HepG2 (cell line): ENCODE measurements around the gene TPH1. TPM values are rescaled to one million over a fixed set of nuclear protein-coding genes. Genes with fewer than 3 reads are reported as not detected.

Experiments used
- BHLHE40 ChIP-seq: IDR thresholded peaks from 2 replicates; pipeline ENCODE4 v1.6.1; 2011; ENCODE audit warnings: low read length, improper control_type of control experiment
- HDAC1 ChIP-seq: sonication (generic); formaldehyde crosslinking; IDR thresholded peaks from 2 replicates; pipeline ENCODE4 v1.5.1; 2020; ENCODE audit warnings: mild to moderate bottlenecking, missing genetic modification reagents
- HNF4A ChIP-seq: sonication (generic); formaldehyde crosslinking; IDR thresholded peaks from 2 replicates; pipeline ENCODE4 v1.4.0; 2020; ENCODE audit warnings: missing genetic modification reagents
- IKZF4 ChIP-seq: sonication (generic); formaldehyde crosslinking; IDR thresholded peaks from 2 replicates; pipeline ENCODE4 v1.5.1; 2020; ENCODE audit warnings: borderline replicate concordance, mild to moderate bottlenecking, low read depth, missing genetic modification reagents; ENCODE audit errors: not compliant biosample characterization
- ISL2 ChIP-seq: sonication (generic); formaldehyde crosslinking; IDR thresholded peaks from 2 replicates; pipeline ENCODE4 v1.5.0; 2020; ENCODE audit warnings: missing genetic modification reagents
- MIXL1 ChIP-seq: IDR thresholded peaks from 2 replicates; pipeline ENCODE4 v1.6.1; 2016
- NFE2L1 ChIP-seq: sonication (generic); formaldehyde crosslinking; IDR thresholded peaks from 2 replicates; pipeline ENCODE4 v1.4.0; 2020; ENCODE audit warnings: missing genetic modification reagents, mild to moderate bottlenecking, borderline replicate concordance
- PHF21A ChIP-seq: sonication (generic); formaldehyde crosslinking; IDR thresholded peaks from 2 replicates; pipeline ENCODE4 v1.5.0; 2020; ENCODE audit warnings: mild to moderate bottlenecking, missing genetic modification reagents
- PHF5A ChIP-seq: IDR thresholded peaks from one replicate; pipeline ENCODE4 v1.6.1; 2018; ENCODE audit warnings: low read depth, missing genetic modification reagents; ENCODE audit not compliant: unreplicated experiment
- RNF2 ChIP-seq: fragments of 450-650 bp; conservative IDR thresholded peaks from 2 replicates; pipeline ENCODE4 v1.6.1; 2016; ENCODE audit warnings: low read depth
- SALL1 ChIP-seq: sonication (generic); formaldehyde crosslinking; IDR thresholded peaks from 2 replicates; pipeline ENCODE4 v1.8.0; 2022; ENCODE audit warnings: mild to moderate bottlenecking, missing genetic modification reagents
- ZMYM2 ChIP-seq: sonication (generic); formaldehyde crosslinking; IDR thresholded peaks from 2 replicates; pipeline ENCODE4 v1.8.0; 2022; ENCODE audit warnings: mild to moderate bottlenecking, missing genetic modification reagents
- ZNF264 ChIP-seq: sonication (generic); formaldehyde crosslinking; IDR thresholded peaks from 2 replicates; pipeline ENCODE4 v1.4.0; 2020; ENCODE audit warnings: missing genetic modification reagents
- ZNF317 ChIP-seq: sonication (generic); formaldehyde crosslinking; IDR thresholded peaks from 2 replicates; pipeline ENCODE4 v1.5.0; 2020; ENCODE audit warnings: mild to moderate bottlenecking, missing genetic modification reagents
- ZNF605 ChIP-seq: sonication (generic); formaldehyde crosslinking; IDR thresholded peaks from 2 replicates; pipeline ENCODE4 v1.8.0; 2022; ENCODE audit warnings: mild to moderate bottlenecking, missing genetic modification reagents
- ZNF761 ChIP-seq: sonication (generic); formaldehyde crosslinking; conservative IDR thresholded peaks from 2 replicates; pipeline ENCODE4 v1.4.0; 2020; ENCODE audit warnings: mild to moderate bottlenecking, missing genetic modification reagents
- polyA plus RNA-seq, 8 experiments: library from polyadenylated mRNA; depleted of rRNA in 3 of 8; stranded (reverse) in 7 of 8; unstranded in 1 of 8; fragments of >200 nt; fragmentation: Illumina TruSeq in 4 of 8; extraction: Trizol in 4 of 8; gene quantifications; 2 replicates each; pipeline versions ENCODE4 v1.2.1 to v1.2.3, GENCODE V29; 2011 to 2016; ENCODE audit warnings: low read depth in 4 of 8, missing spikeins in 1 of 8, mixed read lengths in 1 of 8; ENCODE audit not compliant: insufficient read depth in 1 of 8
- total RNA-seq, 5 experiments: library from RNA; depleted of rRNA; stranded (reverse); fragments of >200 nt; fragmentation: Illumina TruSeq; extraction: Trizol; gene quantifications; 2 replicates each; pipeline ENCODE4 v1.2.3, GENCODE V29; 2016; ENCODE audit warnings: low read depth in 1 of 5
- TF ChIP-seq, protein P1 (sequence below): sonication (generic); formaldehyde crosslinking; IDR thresholded peaks from 2 replicates; pipeline ENCODE4 v1.5.0; 2020; ENCODE audit warnings: mild to moderate bottlenecking, low read depth, missing genetic modification reagents, borderline replicate concordance
- TF ChIP-seq, protein P2 (sequence below): sonication (generic); formaldehyde crosslinking; IDR thresholded peaks from 2 replicates; pipeline ENCODE4 v1.4.0; 2020; ENCODE audit warnings: missing genetic modification reagents
- TF ChIP-seq, protein P3 (sequence below): sonication (generic); formaldehyde crosslinking; IDR thresholded peaks from 2 replicates; pipeline ENCODE4 v1.4.0; 2020; ENCODE audit warnings: missing genetic modification reagents
- TF ChIP-seq, protein P4 (sequence below): fragments of 450-650 bp; IDR thresholded peaks from 2 replicates; pipeline ENCODE4 v1.6.1; 2016
- TF ChIP-seq, protein P5 (sequence below), 2 experiments: sonication (generic) in 1 of 2; formaldehyde crosslinking in 1 of 2; IDR thresholded peaks; 2 replicates each; pipeline versions ENCODE4 v1.6.1 to v1.9.0; 2014 to 2022; ENCODE audit warnings: antibody characterized with exemption in 1 of 2, borderline replicate concordance in 1 of 2, inconsistent platforms in 1 of 2, low read depth in 1 of 2, missing genetic modification reagents in 1 of 2

Gene TPH1
- total and polyA plus RNA-seq, 2 of the 13 experiments (the other 11 are each of a cell fraction or from before 2014, with no cell fraction given) = 0.26 to 0.53 TPM

DNA sequence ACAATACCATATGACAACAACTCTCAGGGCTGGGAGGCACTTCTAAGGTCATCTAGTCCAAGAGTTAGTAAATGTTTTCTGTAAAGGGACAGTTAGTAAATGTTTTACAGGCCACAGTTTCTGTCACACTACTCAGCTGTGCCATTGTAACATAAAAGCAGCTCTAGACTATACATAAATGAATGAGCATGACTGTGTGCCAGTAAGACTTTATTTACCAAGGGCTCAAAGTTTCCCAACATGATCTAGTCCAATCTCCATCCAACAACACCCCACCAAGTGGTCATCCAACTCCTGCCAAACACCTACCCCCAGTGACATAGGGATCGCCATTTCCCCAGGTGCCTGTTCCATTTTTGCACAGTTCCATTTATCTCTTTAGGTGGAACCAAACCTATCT is 45.3 kb downstream of the TPH1 start (continued):
- TF ChIP-seq PHF5A (no peak), IKZF4 (CRISPR knock-in tag) (no peak), ZMYM2 (CRISPR knock-in tag) (peak; percentile 56; the same call in 1 of the 2 replicates), BHLHE40 (peak; percentile 33; the same call in 1 of the 2 replicates), ZNF317 (CRISPR knock-in tag) (peak; percentile 78), PHF21A (CRISPR knock-in tag) (peak; percentile 61), NFE2L1 (CRISPR knock-in tag) (no peak), MIXL1 (CRISPR knock-in tag) (0 out of 2 replicates have a peak, but pooled peaks have one; percentile 42), ZNF264 (0 out of 2 replicates have a peak, but pooled peaks have one; percentile 59), HDAC1 (peak; percentile 33; the same call in 1 of the 2 replicates), RNF2 (no peak), ZNF761 (CRISPR knock-in tag) (no peak), ISL2 (peak; percentile 61; the same call in 1 of the 2 replicates), SALL1 (peak; percentile 79), ZNF605 (peak; percentile 79), HNF4A (CRISPR knock-in tag) (peak; percentile 82)
- TF ChIP-seq, protein P1, sequence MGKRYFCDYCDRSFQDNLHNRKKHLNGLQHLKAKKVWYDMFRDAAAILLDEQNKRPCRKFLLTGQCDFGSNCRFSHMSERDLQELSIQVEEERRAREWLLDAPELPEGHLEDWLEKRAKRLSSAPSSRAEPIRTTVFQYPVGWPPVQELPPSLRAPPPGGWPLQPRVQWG (CRISPR knock-in tag) = no peak
- TF ChIP-seq, protein P2, sequence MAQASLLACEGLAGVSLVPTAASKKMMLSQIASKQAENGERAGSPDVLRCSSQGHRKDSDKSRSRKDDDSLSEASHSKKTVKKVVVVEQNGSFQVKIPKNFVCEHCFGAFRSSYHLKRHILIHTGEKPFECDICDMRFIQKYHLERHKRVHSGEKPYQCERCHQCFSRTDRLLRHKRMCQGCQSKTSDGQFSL (CRISPR knock-in tag) = no peak
- TF ChIP-seq, protein P3, sequence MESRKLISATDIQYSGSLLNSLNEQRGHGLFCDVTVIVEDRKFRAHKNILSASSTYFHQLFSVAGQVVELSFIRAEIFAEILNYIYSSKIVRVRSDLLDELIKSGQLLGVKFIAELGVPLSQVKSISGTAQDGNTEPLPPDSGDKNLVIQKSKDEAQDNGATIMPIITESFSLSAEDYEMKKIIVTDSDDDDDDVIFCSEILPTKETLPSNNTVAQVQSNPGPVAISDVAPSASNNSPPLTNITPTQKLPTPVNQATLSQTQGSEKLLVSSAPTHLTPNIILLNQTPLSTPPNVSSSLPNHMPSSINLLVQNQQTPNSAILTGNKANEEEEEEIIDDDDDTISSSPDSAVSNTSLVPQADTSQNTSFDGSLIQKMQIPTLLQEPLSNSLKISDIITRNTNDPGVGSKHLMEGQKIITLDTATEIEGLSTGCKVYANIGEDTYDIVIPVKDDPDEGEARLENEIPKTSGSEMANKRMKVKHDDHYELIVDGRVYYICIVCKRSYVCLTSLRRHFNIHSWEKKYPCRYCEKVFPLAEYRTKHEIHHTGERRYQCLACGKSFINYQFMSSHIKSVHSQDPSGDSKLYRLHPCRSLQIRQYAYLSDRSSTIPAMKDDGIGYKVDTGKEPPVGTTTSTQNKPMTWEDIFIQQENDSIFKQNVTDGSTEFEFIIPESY = peak; percentile 47; the same call in 1 of the 2 replicates
- TF ChIP-seq, protein P4, sequence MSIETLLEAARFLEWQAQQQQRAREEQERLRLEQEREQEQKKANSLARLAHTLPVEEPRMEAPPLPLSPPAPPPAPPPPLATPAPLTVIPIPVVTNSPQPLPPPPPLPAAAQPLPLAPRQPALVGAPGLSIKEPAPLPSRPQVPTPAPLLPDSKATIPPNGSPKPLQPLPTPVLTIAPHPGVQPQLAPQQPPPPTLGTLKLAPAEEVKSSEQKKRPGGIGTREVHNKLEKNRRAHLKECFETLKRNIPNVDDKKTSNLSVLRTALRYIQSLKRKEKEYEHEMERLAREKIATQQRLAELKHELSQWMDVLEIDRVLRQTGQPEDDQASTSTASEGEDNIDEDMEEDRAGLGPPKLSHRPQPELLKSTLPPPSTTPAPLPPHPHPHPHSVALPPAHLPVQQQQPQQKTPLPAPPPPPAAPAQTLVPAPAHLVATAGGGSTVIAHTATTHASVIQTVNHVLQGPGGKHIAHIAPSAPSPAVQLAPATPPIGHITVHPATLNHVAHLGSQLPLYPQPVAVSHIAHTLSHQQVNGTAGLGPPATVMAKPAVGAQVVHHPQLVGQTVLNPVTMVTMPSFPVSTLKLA = peak; percentile 14; the same call in 1 of the 2 replicates
- TF ChIP-seq, protein P5, sequence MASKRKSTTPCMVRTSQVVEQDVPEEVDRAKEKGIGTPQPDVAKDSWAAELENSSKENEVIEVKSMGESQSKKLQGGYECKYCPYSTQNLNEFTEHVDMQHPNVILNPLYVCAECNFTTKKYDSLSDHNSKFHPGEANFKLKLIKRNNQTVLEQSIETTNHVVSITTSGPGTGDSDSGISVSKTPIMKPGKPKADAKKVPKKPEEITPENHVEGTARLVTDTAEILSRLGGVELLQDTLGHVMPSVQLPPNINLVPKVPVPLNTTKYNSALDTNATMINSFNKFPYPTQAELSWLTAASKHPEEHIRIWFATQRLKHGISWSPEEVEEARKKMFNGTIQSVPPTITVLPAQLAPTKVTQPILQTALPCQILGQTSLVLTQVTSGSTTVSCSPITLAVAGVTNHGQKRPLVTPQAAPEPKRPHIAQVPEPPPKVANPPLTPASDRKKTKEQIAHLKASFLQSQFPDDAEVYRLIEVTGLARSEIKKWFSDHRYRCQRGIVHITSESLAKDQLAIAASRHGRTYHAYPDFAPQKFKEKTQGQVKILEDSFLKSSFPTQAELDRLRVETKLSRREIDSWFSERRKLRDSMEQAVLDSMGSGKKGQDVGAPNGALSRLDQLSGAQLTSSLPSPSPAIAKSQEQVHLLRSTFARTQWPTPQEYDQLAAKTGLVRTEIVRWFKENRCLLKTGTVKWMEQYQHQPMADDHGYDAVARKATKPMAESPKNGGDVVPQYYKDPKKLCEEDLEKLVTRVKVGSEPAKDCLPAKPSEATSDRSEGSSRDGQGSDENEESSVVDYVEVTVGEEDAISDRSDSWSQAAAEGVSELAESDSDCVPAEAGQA (IDR thresholded peaks at IDR 0.05; ENCODE audit: low read depth) = no peak
- TF ChIP-seq, protein P5 (CRISPR knock-in tag; IDR thresholded peaks at IDR 0.05; ENCODE audit: borderline replicate concordance) = no peak; the same call in 1 of the 2 replicates
